COLO668 (cell line): ENCODE measurements around the gene TEX36.
"Not testable (repeated sequence)": the region's sequence is repeated elsewhere in the genome, so short reads cannot be mapped to it uniquely, and the experiment has no call there.

Experiments
- DNase-seq: peaks from one replicate; lab custom pipeline; 2025; ENCODE audit not compliant: unreplicated experiment; lab: John Stamatoyannopoulos, UW

The TEX36 gene

GRCh38 chr10:125637496-125637895, 45.5 kb downstream of the TEX36 start:
- DNase-seq: no peak

GRCh38 chr10:125634606-125635005, 48.4 kb downstream of the TEX36 start:
- DNase-seq: no peak

- DNase-seq: peak; percentile 24
Measured at GRCh38 chr10:125633517-125633999, 49.4 kb downstream of the TEX36 start.

GRCh38 chr10:125631806-125632205, 51.2 kb downstream of the TEX36 start:
- DNase-seq: no peak

- DNase-seq: peak; percentile 11
Measured at GRCh38 chr10:125629758-125630376, 53.1 kb downstream of the TEX36 start.

GRCh38 chr10:125628104-125629049, 54.6 kb downstream of the TEX36 start:
- no peak for DNase-seq

GRCh38 chr10:125627646-125628045, 55.3 kb downstream of the TEX36 start:
- DNase-seq: no peak

GRCh38 chr10:125626671-125627070, 56.3 kb downstream of the TEX36 start:
- no peak for DNase-seq

- DNase-seq: no peak
Measured at GRCh38 chr10:125625586-125625985, 57.4 kb downstream of the TEX36 start.

GRCh38 chr10:125624800-125625199, 58.2 kb downstream of the TEX36 start:
- DNase-seq: no peak

- DNase-seq: no peak
Measured at GRCh38 chr10:125621052-125621451, 61.9 kb downstream of the TEX36 start.

GRCh38 chr10:125620401-125620800, 62.6 kb downstream of the TEX36 start:
- no peak for DNase-seq

- not testable (repeated sequence) for DNase-seq
Measured at GRCh38 chr10:125613062-125613461, 69.9 kb downstream of the TEX36 start.

GRCh38 chr10:125611756-125612155, 71.2 kb downstream of the TEX36 start:
- DNase-seq: no peak

GRCh38 chr10:125611216-125611615, 71.7 kb downstream of the TEX36 start:
- DNase-seq: no peak

GRCh38 chr10:125609859-125610258, 73.1 kb downstream of the TEX36 start:
- no peak for DNase-seq

- no peak for DNase-seq
Measured at GRCh38 chr10:125608474-125608873, 74.5 kb downstream of the TEX36 start.

GRCh38 chr10:125607689-125608290, 75.2 kb downstream of the TEX36 start:
- no peak for DNase-seq

GRCh38 chr10:125606414-125607010, 76.5 kb downstream of the TEX36 start:
- DNase-seq: no peak
